ENCODE results near the gene DICER1.

DNA sequence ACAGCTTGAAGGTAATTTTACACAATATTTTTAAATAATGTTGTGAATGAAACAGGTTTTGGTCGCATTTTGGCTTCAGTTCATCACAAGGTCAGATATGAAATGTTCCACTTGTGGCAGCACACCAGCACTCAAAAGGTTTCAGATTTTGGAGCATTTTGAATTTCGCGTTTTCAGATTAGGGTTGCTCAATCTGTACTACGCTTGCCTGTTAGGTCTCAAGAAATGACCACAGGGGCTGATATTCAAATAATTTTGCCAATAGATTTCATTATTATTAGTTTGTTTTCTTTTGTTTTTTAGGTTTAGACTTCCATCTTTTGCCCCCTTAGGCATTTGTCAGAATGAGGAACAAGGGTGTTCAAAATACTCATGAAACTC, 29.8 kb downstream of the DICER1 start:
- TF ChIP-seq, protein P1, sequence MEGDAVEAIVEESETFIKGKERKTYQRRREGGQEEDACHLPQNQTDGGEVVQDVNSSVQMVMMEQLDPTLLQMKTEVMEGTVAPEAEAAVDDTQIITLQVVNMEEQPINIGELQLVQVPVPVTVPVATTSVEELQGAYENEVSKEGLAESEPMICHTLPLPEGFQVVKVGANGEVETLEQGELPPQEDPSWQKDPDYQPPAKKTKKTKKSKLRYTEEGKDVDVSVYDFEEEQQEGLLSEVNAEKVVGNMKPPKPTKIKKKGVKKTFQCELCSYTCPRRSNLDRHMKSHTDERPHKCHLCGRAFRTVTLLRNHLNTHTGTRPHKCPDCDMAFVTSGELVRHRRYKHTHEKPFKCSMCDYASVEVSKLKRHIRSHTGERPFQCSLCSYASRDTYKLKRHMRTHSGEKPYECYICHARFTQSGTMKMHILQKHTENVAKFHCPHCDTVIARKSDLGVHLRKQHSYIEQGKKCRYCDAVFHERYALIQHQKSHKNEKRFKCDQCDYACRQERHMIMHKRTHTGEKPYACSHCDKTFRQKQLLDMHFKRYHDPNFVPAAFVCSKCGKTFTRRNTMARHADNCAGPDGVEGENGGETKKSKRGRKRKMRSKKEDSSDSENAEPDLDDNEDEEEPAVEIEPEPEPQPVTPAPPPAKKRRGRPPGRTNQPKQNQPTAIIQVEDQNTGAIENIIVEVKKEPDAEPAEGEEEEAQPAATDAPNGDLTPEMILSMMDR (IDR thresholded peaks at IDR 0.05) = no peak
- TF ChIP-seq EZH2 (IDR thresholded peaks at IDR 0.05) = no peak
- TF ChIP-seq EZH2phosphoT487 (IDR thresholded peaks at IDR 0.05) = no peak

Measured in neural progenitor cell (in vitro differentiated cells).